H1 (cell line): ENCODE results near the gene RSPH6A. TPM values are rescaled to one million over a fixed set of nuclear protein-coding genes. Genes with fewer than 3 reads are reported as not detected.

Source experiments
- CTCF ChIA-PET: fragments of 300-600 bp; sonication (Branson Sonifier 250); formaldehyde crosslinking; loops from one replicate; lab custom pipeline; 2021; ENCODE audit not compliant: partially characterized antibody; lab: Charles Lee
- POLR2A ChIA-PET: fragments of 300-600 bp; sonication (Branson Sonifier 250); formaldehyde crosslinking; loops from one replicate; lab custom pipeline; 2021; ENCODE audit warnings: inconsistent platforms; ENCODE audit not compliant: partially characterized antibody; lab: Charles Lee
- DNase-seq, 2 experiments: peaks; one replicate each; pipeline versions ENCODE4 v3.0.0 to v3.0.0-alpha.2; 2010 to 2022; ENCODE audit warnings: low spot score in 2 of 2, low read depth in 1 of 2, mixed read lengths in 1 of 2
- FAIRE-seq: peaks from 2 replicates; lab custom pipeline; 2011; peaks lifted over from hg19 to GRCh38; lab: Jason Lieb, UNC
- H2AFZ ChIP-seq: 2 replicates; pipeline ENCODE4 v1.8.1; 2012; ENCODE audit warnings: low read length, inconsistent platforms
- H2AK5ac ChIP-seq: 2 replicates; pipeline ENCODE4 v1.6.1; 2013; ENCODE audit warnings: low read depth, low read length
- H2BK120ac ChIP-seq: replicated peaks from 2 replicates; pipeline ENCODE3; 2013; ENCODE audit warnings: low read depth, low read length, inconsistent platforms
- H2BK12ac ChIP-seq: 2 replicates; pipeline ENCODE4 v1.6.1; 2013; ENCODE audit warnings: low read depth, low read length
- H2BK15ac ChIP-seq: 2 replicates; pipeline ENCODE4 v1.6.1; 2013; ENCODE audit warnings: low read length
- H2BK20ac ChIP-seq: 2 replicates; pipeline ENCODE4 v1.6.1; 2013; ENCODE audit warnings: low read length
- H2BK5ac ChIP-seq: 2 replicates; pipeline ENCODE4 v1.6.1; 2013; ENCODE audit warnings: low read depth, low read length
- H3K14ac ChIP-seq: 2 replicates; pipeline ENCODE4 v1.6.1; 2013; ENCODE audit warnings: inconsistent platforms; ENCODE audit not compliant: insufficient read length
- H3K18ac ChIP-seq: 2 replicates; pipeline ENCODE4 v1.6.1; 2013; ENCODE audit warnings: low read length; ENCODE audit errors: extremely low read depth
- H3K23ac ChIP-seq: 2 replicates; pipeline ENCODE4 v1.6.1; 2013; ENCODE audit warnings: inconsistent platforms; ENCODE audit not compliant: insufficient read length
- H3K23me2 ChIP-seq: 2 replicates; pipeline ENCODE4 v1.6.1; 2013; ENCODE audit warnings: low read depth, low read length
- H3K27ac ChIP-seq: 2 replicates; pipeline ENCODE4 v1.6.1; 2011; ENCODE audit warnings: low read depth, low read length, inconsistent platforms
- H3K27me3 ChIP-seq, 4 experiments: replicated peaks in 1 of 4; 1 replicate in 1 of 4; 2 replicates in 3 of 4; pipeline versions ENCODE4 v1.6.1 to v1.8.1; 2011 to 2013; ENCODE audit warnings: low read length in 3 of 4, mild to moderate bottlenecking in 3 of 4, inconsistent platforms in 2 of 4, mixed read lengths in 2 of 4, moderate library complexity in 1 of 4; ENCODE audit not compliant: control insufficient read depth in 3 of 4, insufficient read depth in 3 of 4; ENCODE audit errors: extremely low read depth in 1 of 4
- H3K36me3 ChIP-seq, 4 experiments: 2 replicates each; pipeline versions ENCODE4 v1.6.1 to v1.8.1; 2011 to 2013; ENCODE audit warnings: mild to moderate bottlenecking in 4 of 4, low read length in 3 of 4, moderate library complexity in 2 of 4, control low read depth in 1 of 4, inconsistent platforms in 1 of 4; ENCODE audit not compliant: insufficient read depth in 4 of 4, control insufficient read depth in 2 of 4
- H3K4ac ChIP-seq: replicated peaks from 2 replicates; pipeline ENCODE3; 2013; ENCODE audit warnings: low read length, low read depth, mixed read lengths, inconsistent platforms; ENCODE audit not compliant: insufficient read length
- H3K4me1 ChIP-seq, 4 experiments: replicated peaks in 1 of 4; 1 replicate in 1 of 4; 2 replicates in 3 of 4; pipeline versions ENCODE4 v1.6.1 to v1.8.1; 2011 to 2013; ENCODE audit warnings: low read length in 3 of 4, inconsistent platforms in 2 of 4, mixed read lengths in 1 of 4; ENCODE audit not compliant: insufficient read depth in 4 of 4, control insufficient read depth in 3 of 4
- H3K4me2 ChIP-seq, 2 experiments: 2 replicates each; pipeline versions ENCODE4 v1.6.1 to v1.8.1; 2011 to 2013; ENCODE audit warnings: low read depth in 2 of 2, low read length in 2 of 2, control low read depth in 1 of 2, inconsistent platforms in 1 of 2, mild to moderate bottlenecking in 1 of 2; ENCODE audit not compliant: insufficient read depth in 1 of 2
- H3K4me3 ChIP-seq, 4 experiments: fragments of 200-600, 300-600 bp in 1 of 4; sonication (generic), shearing (Covaris generic), sonication (Bioruptor Twin) in 1 of 4; 2 replicates each; pipeline versions ENCODE4 v1.5.1 to v1.8.1; 2011 to 2016; ENCODE audit warnings: low read length in 4 of 4, low read depth in 3 of 4, control low read depth in 2 of 4, inconsistent platforms in 2 of 4, mild to moderate bottlenecking in 2 of 4, mixed read lengths in 1 of 4, moderate library complexity in 1 of 4; ENCODE audit not compliant: insufficient read depth in 2 of 4; ENCODE audit errors: extremely low read depth in 1 of 4
- H3K56ac ChIP-seq: replicated peaks from 2 replicates; pipeline ENCODE3; 2013; ENCODE audit warnings: low read depth, mild to moderate bottlenecking, mixed read lengths, low read length, inconsistent platforms; ENCODE audit not compliant: insufficient read length
- H3K79me1 ChIP-seq: 2 replicates; pipeline ENCODE4 v1.6.1; 2013; ENCODE audit warnings: low read depth, low read length, control low read depth
- H3K79me2 ChIP-seq, 2 experiments: 2 replicates each; pipeline versions ENCODE4 v1.6.1 to v1.8.1; 2012 to 2013; ENCODE audit warnings: low read length in 2 of 2, mild to moderate bottlenecking in 2 of 2, inconsistent platforms in 1 of 2; ENCODE audit not compliant: insufficient read depth in 2 of 2, control insufficient read depth in 1 of 2
- H3K9ac ChIP-seq, 4 experiments: replicated peaks in 1 of 4; 1 replicate in 1 of 4; 2 replicates in 3 of 4; pipeline versions ENCODE4 v1.6.1 to v1.8.1; 2011 to 2013; ENCODE audit warnings: low read depth in 3 of 4, low read length in 3 of 4, control low read depth in 2 of 4, mild to moderate bottlenecking in 2 of 4, moderate library complexity in 2 of 4, inconsistent platforms in 1 of 4; ENCODE audit errors: extremely low read depth in 1 of 4
- H3K9me3 ChIP-seq, 2 experiments: 2 replicates each; pipeline versions ENCODE4 v1.6.1 to v1.8.1; 2012 to 2013; ENCODE audit warnings: mild to moderate bottlenecking in 2 of 2, moderate library complexity in 2 of 2, control low read depth in 1 of 2, inconsistent platforms in 1 of 2, low read depth in 1 of 2, low read length in 1 of 2, mixed read lengths in 1 of 2; ENCODE audit not compliant: insufficient read depth in 2 of 2
- H4K20me1 ChIP-seq, 2 experiments: replicated peaks in 1 of 2; 2 replicates each; pipeline versions ENCODE3 to v1.8.1; 2011 to 2013; ENCODE audit warnings: inconsistent platforms in 2 of 2, low read length in 2 of 2, mild to moderate bottlenecking in 1 of 2; ENCODE audit not compliant: insufficient read depth in 2 of 2, control insufficient read depth in 1 of 2
- H4K5ac ChIP-seq: 2 replicates; pipeline ENCODE4 v1.6.1; 2013; ENCODE audit warnings: low read length, low read depth, mixed read lengths, inconsistent platforms; ENCODE audit not compliant: insufficient read length
- H4K8ac ChIP-seq: 2 replicates; pipeline ENCODE4 v1.8.0; 2013; ENCODE audit warnings: mild to moderate bottlenecking, moderate library complexity, low read length, inconsistent platforms; ENCODE audit not compliant: insufficient read depth; ENCODE audit errors: extremely low read depth
- H4K91ac ChIP-seq: replicated peaks from 2 replicates; pipeline ENCODE3; 2013; ENCODE audit warnings: low read length, mixed read lengths, inconsistent platforms; ENCODE audit not compliant: insufficient read length
- EZH2 ChIP-seq: fragments of 200-600 bp; sonication (generic); IDR thresholded peaks from 2 replicates; pipeline ENCODE4 v1.7.1; 2012; ENCODE audit warnings: low read depth, mild to moderate bottlenecking, moderate library complexity, low read length, inconsistent platforms; ENCODE audit not compliant: severe bottlenecking
- FOSL1 ChIP-seq: IDR thresholded peaks from 2 replicates; pipeline ENCODE4 v1.6.1; 2011; ENCODE audit warnings: mild to moderate bottlenecking, low read depth, low read length, moderate library complexity; ENCODE audit not compliant: insufficient read depth
- JUND ChIP-seq: IDR thresholded peaks from 2 replicates; pipeline ENCODE4 v1.6.1; 2011; ENCODE audit warnings: mild to moderate bottlenecking, improper control_type of control experiment, low read length
- KDM4A ChIP-seq: IDR thresholded peaks from one replicate; pipeline ENCODE4 v1.7.1; 2012; ENCODE audit warnings: low read depth, mild to moderate bottlenecking, moderate library complexity, low read length, inconsistent platforms; ENCODE audit not compliant: severe bottlenecking
- RNF2 ChIP-seq: fragments of 200-900, 300-1000 bp; sonication (generic); IDR thresholded peaks from 2 replicates; pipeline ENCODE4 v1.7.1; 2016; ENCODE audit warnings: borderline replicate concordance, low read depth, mild to moderate bottlenecking, antibody characterized with exemption, low read length; ENCODE audit not compliant: poor library complexity, severe bottlenecking; ENCODE audit errors: missing control alignments
- SP2 ChIP-seq: IDR thresholded peaks from 2 replicates; pipeline ENCODE4 v1.6.1; 2012; ENCODE audit warnings: mild to moderate bottlenecking, low read length, inconsistent platforms
- SP4 ChIP-seq: IDR thresholded peaks from 2 replicates; pipeline ENCODE4 v1.6.1; 2012; ENCODE audit warnings: low read length, inconsistent platforms
- WGBS, 2 experiments: shearing (Covaris generic) in 1 of 2; methylation state at CpG; one replicate each; pipeline versions ENCODE4 v1.1.6 to v1.1.7; 2013 to 2015; ENCODE audit warnings: low lambda C conversion rate in 2 of 2, mixed read lengths in 2 of 2, inconsistent platforms in 1 of 2, low coverage in 1 of 2, missing lambda C conversion rate in 1 of 2; ENCODE audit not compliant: insufficient replicate concordance in 2 of 2, insufficient coverage in 1 of 2, insufficient read length in 1 of 2; ENCODE audit errors: extremely low coverage in 1 of 2, missing lambda C conversion rate in 1 of 2; 5-methylcytosine and 5-hydroxymethylcytosine counted together
- polyA plus RNA-seq, 7 experiments: library from polyadenylated mRNA; depleted of rRNA in 3 of 7; stranded (reverse) in 5 of 7; unstranded in 2 of 7; fragments of >200 nt in 5 of 7; fragments of 200-250 nt in 2 of 7; gene quantifications; 1 replicate in 5 of 7; 2 replicates in 1 of 7; 4 replicates in 1 of 7; pipeline versions ENCODE4 v1.2.1 to v1.2.3, GENCODE V29; 2011 to 2013; ENCODE audit warnings: missing spikeins in 2 of 7, mixed read lengths in 2 of 7
- total RNA-seq: library from RNA; stranded (reverse); fragmentation: NEBNext Ultra II Directional; extraction: Animal tissue kit (Norgen Biotek cat#: 25700); gene quantifications from 2 replicates; pipeline ENCODE4 v1.2.1, GENCODE V29; 2021
- TF ChIP-seq, protein P1 (sequence below), 3 experiments: IDR thresholded peaks; 1 replicate in 2 of 3; 2 replicates in 1 of 3; pipeline versions ENCODE4 v1.5.1 to v1.6.1; 2011; ENCODE audit warnings: low read length in 3 of 3, mild to moderate bottlenecking in 3 of 3, inconsistent platforms in 2 of 3, low read depth in 1 of 3, moderate library complexity in 1 of 3; ENCODE audit not compliant: insufficient read depth in 1 of 3; ENCODE audit errors: control extremely low read depth in 1 of 3

Gene RSPH6A
- total and polyA plus RNA-seq, 2 of the 8 experiments (the other 6 are each of a cell fraction or from before 2014, with no cell fraction given) = 0.05 to 0.19 TPM

DNA sequence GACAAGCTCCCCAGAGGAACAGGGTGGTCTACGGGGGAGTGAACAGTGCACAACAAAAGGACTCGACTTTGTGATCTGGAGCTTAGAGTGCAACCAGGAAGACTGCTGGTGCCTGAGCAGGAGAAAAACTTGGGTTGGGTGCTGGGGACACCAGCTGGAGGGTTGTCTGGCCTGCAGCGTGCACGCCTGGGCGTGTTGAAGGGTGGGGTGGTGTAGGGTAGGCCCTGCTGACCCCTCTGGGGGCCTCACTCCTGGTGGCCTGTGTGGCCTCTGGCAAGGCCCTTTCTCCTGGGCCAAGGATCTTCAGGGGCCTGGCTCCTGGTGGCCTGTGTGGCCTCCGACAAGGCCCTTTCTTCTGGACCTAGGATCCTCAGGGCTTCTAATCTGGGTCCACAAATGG lies 4.7 kb upstream of the RSPH6A start:
- H2BK15ac ChIP-seq = no peak overlapping the region
- FAIRE-seq (no peak), DNase-seq (no peak)
- CTCF ChIA-PET = interaction anchor here (0.9 to 3.8 kb wide), 8 partner anchors 8 to 84 kb away, joined by 3 to 42 read pairs (median 3); no protein-coding TSS in a partner anchor
- no peak overlapping the region for H3K56ac ChIP-seq
- H4K20me1 ChIP-seq = peaks cover 2 to 8% of the 10 kb centered on the region in 2 experiments
- H2BK120ac ChIP-seq = no peak overlapping the region
- POLR2A ChIA-PET = interaction anchor here (0.6 to 12.6 kb wide), 5 partner anchors 9 to 50 kb away, joined by 3 to 175 read pairs (median 9); partner anchors contain the start of genes DMPK and SIX5
- no peak overlapping the region for H3K4ac ChIP-seq
- no peak overlapping the region for H2AFZ ChIP-seq
- H2AK5ac ChIP-seq = no peak overlapping the region
- no peak overlapping the region for H2BK20ac ChIP-seq
- peaks cover 9 to 34% (median 24%) of the 10 kb centered on the region in 4 experiments for H3K36me3 ChIP-seq
- no peak overlapping the region for H4K91ac ChIP-seq
- no peak overlapping the region for H2BK12ac ChIP-seq
- H2BK5ac ChIP-seq = peak overlapping the region; percentile 35; the same call in 1 of the 2 replicates
- no peak overlapping the region for H3K18ac ChIP-seq
- no peak overlapping the region for H3K14ac ChIP-seq
- no peak overlapping the region for H3K27ac ChIP-seq
- H4K8ac ChIP-seq = no peak overlapping the region
- peaks cover 0 to 17% (median 15%) of the 10 kb centered on the region in 4 experiments; a peak in 6 of 7 replicates for H3K4me1 ChIP-seq
- H4K5ac ChIP-seq = no peak overlapping the region
- H3K27me3 ChIP-seq = no peaks in the 10 kb centered on the region
- no peak overlapping the region for H3K4me3 ChIP-seq
- H3K23me2 ChIP-seq = peaks cover 14% of the 10 kb centered on the region
- no peak overlapping the region for H3K23ac ChIP-seq
- no peaks in the 10 kb centered on the region for H3K79me2 ChIP-seq
- no peaks in the 10 kb centered on the region; the same call in 1 of the 2 replicates for H3K79me1 ChIP-seq
- 89% methylated on average over 6 of the region's 6 CpGs; no CpG with 5 or more reads in 1 of the 2 experiments for WGBS, 2 experiments
- no peak overlapping the region for H3K9ac ChIP-seq
- H3K9me3 ChIP-seq = no peaks in the 10 kb centered on the region
- H3K4me2 ChIP-seq = no peak overlapping the region
- TF ChIP-seq JUND = no peak
- no peak for TF ChIP-seq RNF2
- no peak for TF ChIP-seq SP4
- TF ChIP-seq EZH2 = no peak
- no peak for TF ChIP-seq SP2
- TF ChIP-seq FOSL1 = no peak
- TF ChIP-seq KDM4A = no peak
- TF ChIP-seq, protein P1, sequence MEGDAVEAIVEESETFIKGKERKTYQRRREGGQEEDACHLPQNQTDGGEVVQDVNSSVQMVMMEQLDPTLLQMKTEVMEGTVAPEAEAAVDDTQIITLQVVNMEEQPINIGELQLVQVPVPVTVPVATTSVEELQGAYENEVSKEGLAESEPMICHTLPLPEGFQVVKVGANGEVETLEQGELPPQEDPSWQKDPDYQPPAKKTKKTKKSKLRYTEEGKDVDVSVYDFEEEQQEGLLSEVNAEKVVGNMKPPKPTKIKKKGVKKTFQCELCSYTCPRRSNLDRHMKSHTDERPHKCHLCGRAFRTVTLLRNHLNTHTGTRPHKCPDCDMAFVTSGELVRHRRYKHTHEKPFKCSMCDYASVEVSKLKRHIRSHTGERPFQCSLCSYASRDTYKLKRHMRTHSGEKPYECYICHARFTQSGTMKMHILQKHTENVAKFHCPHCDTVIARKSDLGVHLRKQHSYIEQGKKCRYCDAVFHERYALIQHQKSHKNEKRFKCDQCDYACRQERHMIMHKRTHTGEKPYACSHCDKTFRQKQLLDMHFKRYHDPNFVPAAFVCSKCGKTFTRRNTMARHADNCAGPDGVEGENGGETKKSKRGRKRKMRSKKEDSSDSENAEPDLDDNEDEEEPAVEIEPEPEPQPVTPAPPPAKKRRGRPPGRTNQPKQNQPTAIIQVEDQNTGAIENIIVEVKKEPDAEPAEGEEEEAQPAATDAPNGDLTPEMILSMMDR (IDR thresholded peaks at IDR 0.05; ENCODE audit: control extremely low read depth in 1 of 3, insufficient read depth in 1 of 3, low read depth in 1 of 3, low read length in 3 of 3) = no peak
